ENCODE results near the gene ABCA7. TPM values are rescaled to one million over a fixed set of nuclear protein-coding genes. Genes with fewer than 3 reads are reported as not detected.

The ABCA7 gene
- total and polyA plus RNA-seq, 2 of the 13 experiments (the other 11 are each of a cell fraction or from before 2014, with no cell fraction given), result 4.4 to 32.4 TPM

DNA sequence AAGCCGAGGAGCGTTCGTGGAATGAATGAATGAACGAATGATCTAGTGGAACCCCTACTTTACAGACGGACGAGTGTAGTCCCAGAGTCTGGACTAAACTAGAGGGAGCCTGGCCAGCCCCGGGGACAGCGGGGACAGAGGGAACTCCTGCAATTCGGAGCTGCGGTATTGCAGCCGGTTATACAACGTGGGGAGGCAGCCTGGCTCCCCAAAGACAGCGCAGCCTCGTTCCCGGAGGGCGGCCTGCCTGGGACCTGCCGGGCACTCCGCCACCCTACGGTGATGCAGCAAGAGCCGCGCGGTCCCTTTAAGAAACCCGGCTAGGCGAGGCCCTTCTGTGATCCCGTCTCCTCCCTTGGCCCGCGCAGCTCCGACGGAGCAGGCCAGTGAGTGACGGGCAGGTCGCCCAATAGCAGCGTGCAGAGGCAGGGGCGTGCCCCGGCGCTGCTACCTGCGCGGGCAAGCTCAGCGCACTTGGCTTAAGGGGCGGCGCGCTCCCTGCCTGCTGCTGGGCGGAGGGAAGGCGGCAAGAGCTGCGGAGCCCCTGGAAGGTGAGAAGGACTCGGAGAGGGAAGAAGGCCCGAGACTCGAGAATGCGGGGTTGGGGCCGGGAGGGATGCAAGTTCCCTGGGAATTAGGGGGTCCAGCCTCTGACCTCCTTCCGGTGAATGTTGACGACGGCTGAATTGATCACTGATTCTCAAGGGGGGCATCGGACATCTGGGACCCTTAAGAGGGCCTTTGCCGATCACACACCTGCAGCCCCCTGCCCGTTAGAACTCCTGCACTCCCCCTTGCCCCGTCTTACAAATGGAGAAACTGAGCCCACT, at the start of gene ABCA7 (continued):
- TF ChIP-seq SPEN (CRISPR knock-in tag; IDR thresholded peaks at IDR 0.05; ENCODE audit: low read depth) (peak; percentile 67), ARNTL (CRISPR knock-in tag; IDR thresholded peaks at IDR 0.05) (no peak), ZZZ3 (CRISPR knock-in tag; IDR thresholded peaks at IDR 0.05; ENCODE audit: borderline replicate concordance) (no peak), ATRX (CRISPR knock-in tag; IDR thresholded peaks at IDR 0.05; ENCODE audit: borderline replicate concordance) (no peak), HHEX (CRISPR knock-in tag; IDR thresholded peaks at IDR 0.05) (no peak), PRPF4 (IDR thresholded peaks at IDR 0.05; ENCODE audit: low read depth, low read length, poor library complexity, severe bottlenecking) (no peak), HMG20B (CRISPR knock-in tag; conservative IDR thresholded peaks at IDR 0.05) (no peak), SRSF4 (IDR thresholded peaks at IDR 0.05; ENCODE audit: low read depth, low read length, poor library complexity, severe bottlenecking) (no peak), REXO4 (CRISPR knock-in tag; IDR thresholded peaks at IDR 0.05; ENCODE audit: borderline replicate concordance) (no peak), STAG1 (CRISPR knock-in tag; IDR thresholded peaks at IDR 0.05) (no peak)
- TF ChIP-seq, protein P1, sequence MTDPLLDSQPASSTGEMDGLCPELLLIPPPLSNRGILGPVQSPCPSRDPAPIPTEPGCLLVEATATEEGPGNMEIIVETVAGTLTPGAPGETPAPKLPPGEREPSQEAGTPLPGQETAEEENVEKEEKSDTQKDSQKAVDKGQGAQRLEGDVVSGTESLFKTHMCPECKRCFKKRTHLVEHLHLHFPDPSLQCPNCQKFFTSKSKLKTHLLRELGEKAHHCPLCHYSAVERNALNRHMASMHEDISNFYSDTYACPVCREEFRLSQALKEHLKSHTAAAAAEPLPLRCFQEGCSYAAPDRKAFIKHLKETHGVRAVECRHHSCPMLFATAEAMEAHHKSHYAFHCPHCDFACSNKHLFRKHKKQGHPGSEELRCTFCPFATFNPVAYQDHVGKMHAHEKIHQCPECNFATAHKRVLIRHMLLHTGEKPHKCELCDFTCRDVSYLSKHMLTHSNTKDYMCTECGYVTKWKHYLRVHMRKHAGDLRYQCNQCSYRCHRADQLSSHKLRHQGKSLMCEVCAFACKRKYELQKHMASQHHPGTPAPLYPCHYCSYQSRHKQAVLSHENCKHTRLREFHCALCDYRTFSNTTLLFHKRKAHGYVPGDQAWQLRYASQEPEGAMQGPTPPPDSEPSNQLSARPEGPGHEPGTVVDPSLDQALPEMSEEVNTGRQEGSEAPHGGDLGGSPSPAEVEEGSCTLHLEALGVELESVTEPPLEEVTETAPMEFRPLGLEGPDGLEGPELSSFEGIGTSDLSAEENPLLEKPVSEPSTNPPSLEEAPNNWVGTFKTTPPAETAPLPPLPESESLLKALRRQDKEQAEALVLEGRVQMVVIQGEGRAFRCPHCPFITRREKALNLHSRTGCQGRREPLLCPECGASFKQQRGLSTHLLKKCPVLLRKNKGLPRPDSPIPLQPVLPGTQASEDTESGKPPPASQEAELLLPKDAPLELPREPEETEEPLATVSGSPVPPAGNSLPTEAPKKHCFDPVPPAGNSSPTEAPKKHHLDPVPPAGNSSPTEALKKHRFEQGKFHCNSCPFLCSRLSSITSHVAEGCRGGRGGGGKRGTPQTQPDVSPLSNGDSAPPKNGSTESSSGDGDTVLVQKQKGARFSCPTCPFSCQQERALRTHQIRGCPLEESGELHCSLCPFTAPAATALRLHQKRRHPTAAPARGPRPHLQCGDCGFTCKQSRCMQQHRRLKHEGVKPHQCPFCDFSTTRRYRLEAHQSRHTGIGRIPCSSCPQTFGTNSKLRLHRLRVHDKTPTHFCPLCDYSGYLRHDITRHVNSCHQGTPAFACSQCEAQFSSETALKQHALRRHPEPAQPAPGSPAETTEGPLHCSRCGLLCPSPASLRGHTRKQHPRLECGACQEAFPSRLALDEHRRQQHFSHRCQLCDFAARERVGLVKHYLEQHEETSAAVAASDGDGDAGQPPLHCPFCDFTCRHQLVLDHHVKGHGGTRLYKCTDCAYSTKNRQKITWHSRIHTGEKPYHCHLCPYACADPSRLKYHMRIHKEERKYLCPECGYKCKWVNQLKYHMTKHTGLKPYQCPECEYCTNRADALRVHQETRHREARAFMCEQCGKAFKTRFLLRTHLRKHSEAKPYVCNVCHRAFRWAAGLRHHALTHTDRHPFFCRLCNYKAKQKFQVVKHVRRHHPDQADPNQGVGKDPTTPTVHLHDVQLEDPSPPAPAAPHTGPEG (CRISPR knock-in tag; IDR thresholded peaks at IDR 0.05), result no peak
- TF ChIP-seq, protein P2, sequence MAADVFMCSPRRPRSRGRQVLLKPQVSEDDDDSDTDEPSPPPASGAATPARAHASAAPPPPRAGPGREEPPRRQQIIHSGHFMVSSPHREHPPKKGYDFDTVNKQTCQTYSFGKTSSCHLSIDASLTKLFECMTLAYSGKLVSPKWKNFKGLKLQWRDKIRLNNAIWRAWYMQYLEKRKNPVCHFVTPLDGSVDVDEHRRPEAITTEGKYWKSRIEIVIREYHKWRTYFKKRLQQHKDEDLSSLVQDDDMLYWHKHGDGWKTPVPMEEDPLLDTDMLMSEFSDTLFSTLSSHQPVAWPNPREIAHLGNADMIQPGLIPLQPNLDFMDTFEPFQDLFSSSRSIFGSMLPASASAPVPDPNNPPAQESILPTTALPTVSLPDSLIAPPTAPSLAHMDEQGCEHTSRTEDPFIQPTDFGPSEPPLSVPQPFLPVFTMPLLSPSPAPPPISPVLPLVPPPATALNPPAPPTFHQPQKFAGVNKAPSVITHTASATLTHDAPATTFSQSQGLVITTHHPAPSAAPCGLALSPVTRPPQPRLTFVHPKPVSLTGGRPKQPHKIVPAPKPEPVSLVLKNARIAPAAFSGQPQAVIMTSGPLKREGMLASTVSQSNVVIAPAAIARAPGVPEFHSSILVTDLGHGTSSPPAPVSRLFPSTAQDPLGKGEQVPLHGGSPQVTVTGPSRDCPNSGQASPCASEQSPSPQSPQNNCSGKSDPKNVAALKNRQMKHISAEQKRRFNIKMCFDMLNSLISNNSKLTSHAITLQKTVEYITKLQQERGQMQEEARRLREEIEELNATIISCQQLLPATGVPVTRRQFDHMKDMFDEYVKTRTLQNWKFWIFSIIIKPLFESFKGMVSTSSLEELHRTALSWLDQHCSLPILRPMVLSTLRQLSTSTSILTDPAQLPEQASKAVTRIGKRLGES (CRISPR knock-in tag; IDR thresholded peaks at IDR 0.05; ENCODE audit: borderline replicate concordance), result no peak
- TF ChIP-seq, protein P3, sequence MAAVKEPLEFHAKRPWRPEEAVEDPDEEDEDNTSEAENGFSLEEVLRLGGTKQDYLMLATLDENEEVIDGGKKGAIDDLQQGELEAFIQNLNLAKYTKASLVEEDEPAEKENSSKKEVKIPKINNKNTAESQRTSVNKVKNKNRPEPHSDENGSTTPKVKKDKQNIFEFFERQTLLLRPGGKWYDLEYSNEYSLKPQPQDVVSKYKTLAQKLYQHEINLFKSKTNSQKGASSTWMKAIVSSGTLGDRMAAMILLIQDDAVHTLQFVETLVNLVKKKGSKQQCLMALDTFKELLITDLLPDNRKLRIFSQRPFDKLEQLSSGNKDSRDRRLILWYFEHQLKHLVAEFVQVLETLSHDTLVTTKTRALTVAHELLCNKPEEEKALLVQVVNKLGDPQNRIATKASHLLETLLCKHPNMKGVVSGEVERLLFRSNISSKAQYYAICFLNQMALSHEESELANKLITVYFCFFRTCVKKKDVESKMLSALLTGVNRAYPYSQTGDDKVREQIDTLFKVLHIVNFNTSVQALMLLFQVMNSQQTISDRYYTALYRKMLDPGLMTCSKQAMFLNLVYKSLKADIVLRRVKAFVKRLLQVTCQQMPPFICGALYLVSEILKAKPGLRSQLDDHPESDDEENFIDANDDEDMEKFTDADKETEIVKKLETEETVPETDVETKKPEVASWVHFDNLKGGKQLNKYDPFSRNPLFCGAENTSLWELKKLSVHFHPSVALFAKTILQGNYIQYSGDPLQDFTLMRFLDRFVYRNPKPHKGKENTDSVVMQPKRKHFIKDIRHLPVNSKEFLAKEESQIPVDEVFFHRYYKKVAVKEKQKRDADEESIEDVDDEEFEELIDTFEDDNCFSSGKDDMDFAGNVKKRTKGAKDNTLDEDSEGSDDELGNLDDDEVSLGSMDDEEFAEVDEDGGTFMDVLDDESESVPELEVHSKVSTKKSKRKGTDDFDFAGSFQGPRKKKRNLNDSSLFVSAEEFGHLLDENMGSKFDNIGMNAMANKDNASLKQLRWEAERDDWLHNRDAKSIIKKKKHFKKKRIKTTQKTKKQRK (IDR thresholded peaks at IDR 0.05; ENCODE audit: low read length), result no peak
- TF ChIP-seq, protein P4, sequence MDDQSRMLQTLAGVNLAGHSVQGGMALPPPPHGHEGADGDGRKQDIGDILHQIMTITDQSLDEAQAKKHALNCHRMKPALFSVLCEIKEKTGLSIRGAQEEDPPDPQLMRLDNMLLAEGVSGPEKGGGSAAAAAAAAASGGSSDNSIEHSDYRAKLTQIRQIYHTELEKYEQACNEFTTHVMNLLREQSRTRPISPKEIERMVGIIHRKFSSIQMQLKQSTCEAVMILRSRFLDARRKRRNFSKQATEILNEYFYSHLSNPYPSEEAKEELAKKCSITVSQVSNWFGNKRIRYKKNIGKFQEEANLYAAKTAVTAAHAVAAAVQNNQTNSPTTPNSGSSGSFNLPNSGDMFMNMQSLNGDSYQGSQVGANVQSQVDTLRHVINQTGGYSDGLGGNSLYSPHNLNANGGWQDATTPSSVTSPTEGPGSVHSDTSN (CRISPR knock-in tag; IDR thresholded peaks at IDR 0.05; ENCODE audit: borderline replicate concordance), result peak; percentile 94; the same call in 1 of the 2 replicates

Data from HepG2 (cell line).